ENCODE results near the gene CD300LF.

Gene CD300LF

GRCh38 chr17:74698069-74698468 lies 14.7 kb downstream of the CD300LF start:
- no peak overlapping the region for H3K4me3 Mint-ChIP-seq
- H3K36me3 Mint-ChIP-seq (ENCODE audit: low read depth), result no peaks in the 10 kb centered on the region
- DNase-seq, result no peak
- ATAC-seq, result no peak
- no peak overlapping the region for H3K27ac Mint-ChIP-seq
- peaks cover 3% of the 10 kb centered on the region for H3K27me3 Mint-ChIP-seq
- no peaks in the 10 kb centered on the region for H3K4me1 Mint-ChIP-seq
- no peaks in the 10 kb centered on the region for H3K9me3 Mint-ChIP-seq

GRCh38 chr17:74697515-74697914 lies 15.2 kb downstream of the CD300LF start:
- peaks cover 3% of the 10 kb centered on the region for H3K27me3 Mint-ChIP-seq
- ATAC-seq, result no peak

GRCh38 chr17:74695629-74696028 lies 17.1 kb downstream of the CD300LF start:
- Mint-ChIP-seq H3K27me3 (peaks cover 3% of the 10 kb centered on the region), H3K9me3 (no peaks in the 10 kb centered on the region), H3K36me3 (ENCODE audit: low read depth) (no peaks in the 10 kb centered on the region), H3K4me3 (no peak overlapping the region), H3K4me1 (no peaks in the 10 kb centered on the region), H3K27ac (no peak overlapping the region)
- ATAC-seq, result no peak
- no peak for DNase-seq

More at GRCh38 chr17:74697515-74697914, 15.2 kb downstream of the CD300LF start:
- no peaks in the 10 kb centered on the region for H3K9me3 Mint-ChIP-seq
- H3K36me3 Mint-ChIP-seq (ENCODE audit: low read depth), result no peaks in the 10 kb centered on the region
- H3K27ac Mint-ChIP-seq, result no peak overlapping the region
- DNase-seq, result no peak
- no peaks in the 10 kb centered on the region for H3K4me1 Mint-ChIP-seq
- H3K4me3 Mint-ChIP-seq, result no peak overlapping the region

- H3K9me3 Mint-ChIP-seq, result no peaks in the 10 kb centered on the region
- no peaks in the 10 kb centered on the region for H3K36me3 Mint-ChIP-seq (ENCODE audit: low read depth)
- no peaks in the 10 kb centered on the region for H3K4me1 Mint-ChIP-seq
- peaks cover 3% of the 10 kb centered on the region for H3K27me3 Mint-ChIP-seq
- DNase-seq (no peak), ATAC-seq (no peak)
- H3K27ac Mint-ChIP-seq, result no peak overlapping the region
- H3K4me3 Mint-ChIP-seq, result no peak overlapping the region
Observed at GRCh38 chr17:74694081-74694480, 18.6 kb downstream of the CD300LF start.

GRCh38 chr17:74691151-74691550 lies 21.6 kb downstream of the CD300LF start:
- Mint-ChIP-seq H3K36me3 (ENCODE audit: low read depth) (no peaks in the 10 kb centered on the region), H3K27me3 (peaks cover 3% of the 10 kb centered on the region), H3K4me3 (no peak overlapping the region), H3K9me3 (no peaks in the 10 kb centered on the region), H3K27ac (no peak overlapping the region), H3K4me1 (peaks cover 5% of the 10 kb centered on the region)
- ATAC-seq, result no peak
- no peak for DNase-seq

- Mint-ChIP-seq H3K4me3 (no peak overlapping the region), H3K36me3 (ENCODE audit: low read depth) (no peaks in the 10 kb centered on the region), H3K27me3 (peaks cover 3% of the 10 kb centered on the region), H3K9me3 (no peaks in the 10 kb centered on the region), H3K4me1 (peaks cover 5% of the 10 kb centered on the region), H3K27ac (no peak overlapping the region)
- ATAC-seq (no peak), DNase-seq (no peak)
Observed at GRCh38 chr17:74690409-74690825, 22.3 kb downstream of the CD300LF start.

GRCh38 chr17:74687886-74688285 lies 24.8 kb downstream of the CD300LF start:
- H3K4me1 Mint-ChIP-seq, result peaks cover 5% of the 10 kb centered on the region
- no peaks in the 10 kb centered on the region for H3K9me3 Mint-ChIP-seq
- DNase-seq, result no peak
- no peaks in the 10 kb centered on the region for H3K27me3 Mint-ChIP-seq
- no peak overlapping the region for H3K27ac Mint-ChIP-seq
- no peak overlapping the region for H3K4me3 Mint-ChIP-seq
- H3K36me3 Mint-ChIP-seq (ENCODE audit: low read depth), result no peaks in the 10 kb centered on the region
- no peak for ATAC-seq

- no peak for DNase-seq
- Mint-ChIP-seq H3K27ac (no peak overlapping the region), H3K36me3 (ENCODE audit: low read depth) (no peaks in the 10 kb centered on the region), H3K27me3 (peaks cover 2% of the 10 kb centered on the region), H3K9me3 (no peaks in the 10 kb centered on the region), H3K4me3 (no peak overlapping the region), H3K4me1 (peaks cover 5% of the 10 kb centered on the region)
- ATAC-seq, result no peak
Observed at GRCh38 chr17:74686761-74687160, 26.0 kb downstream of the CD300LF start.

- no peak overlapping the region for H3K4me3 Mint-ChIP-seq
- no peak for ATAC-seq
- no peak for DNase-seq
- H3K4me1 Mint-ChIP-seq, result peaks cover 17% of the 10 kb centered on the region
- no peaks in the 10 kb centered on the region for H3K36me3 Mint-ChIP-seq (ENCODE audit: low read depth)
- peaks cover 2% of the 10 kb centered on the region for H3K27me3 Mint-ChIP-seq
- no peaks in the 10 kb centered on the region for H3K9me3 Mint-ChIP-seq
- no peak overlapping the region for H3K27ac Mint-ChIP-seq
Observed at GRCh38 chr17:74682471-74683190, 30.1 kb downstream of the CD300LF start.

GRCh38 chr17:74682028-74682427 lies 30.7 kb downstream of the CD300LF start:
- Mint-ChIP-seq H3K27ac (no peak overlapping the region), H3K36me3 (ENCODE audit: low read depth) (no peaks in the 10 kb centered on the region), H3K4me1 (peaks cover 21% of the 10 kb centered on the region), H3K27me3 (peaks cover 2% of the 10 kb centered on the region), H3K9me3 (no peaks in the 10 kb centered on the region), H3K4me3 (no peak overlapping the region)
- no peak for DNase-seq
- ATAC-seq, result no peak

- Mint-ChIP-seq H3K27me3 (peaks cover 2% of the 10 kb centered on the region), H3K4me1 (peaks cover 21% of the 10 kb centered on the region), H3K9me3 (no peaks in the 10 kb centered on the region), H3K4me3 (no peak overlapping the region), H3K36me3 (ENCODE audit: low read depth) (no peaks in the 10 kb centered on the region), H3K27ac (no peak overlapping the region)
- DNase-seq (no peak), ATAC-seq (no peak)
Observed at GRCh38 chr17:74680941-74681340, 31.8 kb downstream of the CD300LF start.

- no peak for ATAC-seq
- no peak for DNase-seq
- peaks cover 21% of the 10 kb centered on the region for H3K4me1 Mint-ChIP-seq
- H3K27ac Mint-ChIP-seq, result no peak overlapping the region
- no peaks in the 10 kb centered on the region for H3K36me3 Mint-ChIP-seq (ENCODE audit: low read depth)
- no peak overlapping the region for H3K4me3 Mint-ChIP-seq
- H3K9me3 Mint-ChIP-seq, result no peaks in the 10 kb centered on the region
- H3K27me3 Mint-ChIP-seq, result peaks cover 4% of the 10 kb centered on the region
Observed at GRCh38 chr17:74680213-74680612, 32.5 kb downstream of the CD300LF start.

- no peak overlapping the region for H3K4me3 Mint-ChIP-seq
- H3K27ac Mint-ChIP-seq, result no peak overlapping the region
- no peaks in the 10 kb centered on the region for H3K36me3 Mint-ChIP-seq (ENCODE audit: low read depth)
- ATAC-seq, result no peak
- no peak for DNase-seq
- peaks cover 21% of the 10 kb centered on the region for H3K4me1 Mint-ChIP-seq
- no peaks in the 10 kb centered on the region for H3K9me3 Mint-ChIP-seq
- H3K27me3 Mint-ChIP-seq, result peaks cover 10% of the 10 kb centered on the region
Observed at GRCh38 chr17:74679374-74679773, 33.3 kb downstream of the CD300LF start.

GRCh38 chr17:74678541-74678940 lies 34.2 kb downstream of the CD300LF start:
- Mint-ChIP-seq H3K36me3 (ENCODE audit: low read depth) (no peaks in the 10 kb centered on the region), H3K27ac (no peak overlapping the region), H3K4me1 (peaks cover 21% of the 10 kb centered on the region), H3K9me3 (no peaks in the 10 kb centered on the region), H3K27me3 (peaks cover 11% of the 10 kb centered on the region), H3K4me3 (no peak overlapping the region)
- ATAC-seq (no peak), DNase-seq (no peak)

- Mint-ChIP-seq H3K4me1 (peaks cover 21% of the 10 kb centered on the region), H3K27ac (no peak overlapping the region), H3K27me3 (peaks cover 19% of the 10 kb centered on the region), H3K4me3 (no peak overlapping the region), H3K36me3 (ENCODE audit: low read depth) (no peaks in the 10 kb centered on the region), H3K9me3 (no peaks in the 10 kb centered on the region)
- no peak for DNase-seq
- no peak for ATAC-seq
Observed at GRCh38 chr17:74677558-74678466, 34.9 kb downstream of the CD300LF start.
